Heart left ventricle (tissue), 13 donors: ENCODE results near the gene MKKS.

Experiments used
- POLR2A ChIP-seq, 2 donors: fragments of 450-650 bp; IDR thresholded peaks; one replicate each; pipeline ENCODE4 v1.6.1; 2017; ENCODE audit warnings: antibody characterized with exemption in 2 of 2, mild to moderate bottlenecking in 2 of 2, moderate library complexity in 2 of 2
- TF ChIP-seq, protein P1 (sequence below), 12 donors: fragments of 200-600 bp; sonication (generic) in 4 of 12; IDR thresholded peaks; one replicate each; pipeline versions ENCODE4 v1.5.0 to v1.8.0; 2018 to 2022; ENCODE audit warnings: antibody characterized with exemption in 12 of 12, mild to moderate bottlenecking in 5 of 12
- donor health status: ischemic (EF 13 %, LVEDD 7.1; RV severe dilation, severe dysfunction).
- donor health status: DM: no; HTN: yes; CAD: no.
- donor health status: DM: no; HTN: no; CAD: no.
- donor health status: ischemic (EF 25% LVEDD 6.9; RV normal size, moderate dysfunction).
- donor health status: ischemic (EF 25% LVEDD 5.7; RV mildly dilated, moderate dysfunction).
- donor health status: ischemic (EF 35%, LVEDD 5.7; RV mildly dilated, moderate dysfunction).
- donor health status: nonischemic (EF 11% LVEDD 7.7; RV severe dilation, severe dysfunction).
- donor health status: DM: yes; HTN: yes; CAD: no.
- donor health status: PGD.
- donor health status: ischemic (EF 29% LVEDD 5.4; RV normal size, mild dysfunction).
- donor health status: nonischemic (EF 23%, LVEDD 6.1; RV moderate dilation, normal function).

DNA sequence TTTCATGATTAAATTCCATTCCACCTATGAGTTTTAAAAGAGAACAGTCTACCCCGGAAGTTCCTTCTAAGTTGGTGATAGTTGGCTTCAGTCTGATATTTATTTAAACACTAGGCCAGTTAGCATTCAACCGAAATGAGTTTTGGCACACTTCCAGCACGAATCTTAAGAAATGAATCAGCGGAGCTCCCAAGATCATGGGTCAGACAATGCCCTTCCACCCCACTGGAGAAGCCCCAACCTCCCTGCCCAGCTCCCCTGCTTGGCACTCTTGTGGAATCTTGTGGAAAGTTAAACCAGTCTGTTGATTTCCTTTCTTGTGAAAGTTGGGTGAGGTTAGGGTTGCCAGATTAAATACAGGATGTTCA lies 64.3 kb downstream of the MKKS start:
- TF ChIP-seq, protein P1, sequence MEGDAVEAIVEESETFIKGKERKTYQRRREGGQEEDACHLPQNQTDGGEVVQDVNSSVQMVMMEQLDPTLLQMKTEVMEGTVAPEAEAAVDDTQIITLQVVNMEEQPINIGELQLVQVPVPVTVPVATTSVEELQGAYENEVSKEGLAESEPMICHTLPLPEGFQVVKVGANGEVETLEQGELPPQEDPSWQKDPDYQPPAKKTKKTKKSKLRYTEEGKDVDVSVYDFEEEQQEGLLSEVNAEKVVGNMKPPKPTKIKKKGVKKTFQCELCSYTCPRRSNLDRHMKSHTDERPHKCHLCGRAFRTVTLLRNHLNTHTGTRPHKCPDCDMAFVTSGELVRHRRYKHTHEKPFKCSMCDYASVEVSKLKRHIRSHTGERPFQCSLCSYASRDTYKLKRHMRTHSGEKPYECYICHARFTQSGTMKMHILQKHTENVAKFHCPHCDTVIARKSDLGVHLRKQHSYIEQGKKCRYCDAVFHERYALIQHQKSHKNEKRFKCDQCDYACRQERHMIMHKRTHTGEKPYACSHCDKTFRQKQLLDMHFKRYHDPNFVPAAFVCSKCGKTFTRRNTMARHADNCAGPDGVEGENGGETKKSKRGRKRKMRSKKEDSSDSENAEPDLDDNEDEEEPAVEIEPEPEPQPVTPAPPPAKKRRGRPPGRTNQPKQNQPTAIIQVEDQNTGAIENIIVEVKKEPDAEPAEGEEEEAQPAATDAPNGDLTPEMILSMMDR (IDR thresholded peaks at IDR 0.05), result no peak
- no peak for TF ChIP-seq POLR2A (IDR thresholded peaks at IDR 0.05)
